PC-3 (cell line): ENCODE measurements around the gene NCAPH2.

Experiments
- CTCF ChIP-seq: fragments of 300-600 bp; sonication (generic); conservative IDR thresholded peaks from 2 replicates; pipeline ENCODE4 v1.5.1; 2017; ENCODE audit warnings: antibody characterized with exemption, low read depth, mild to moderate bottlenecking, low read length
- EZH2 ChIP-seq: fragments of 300-600 bp; sonication (generic); IDR thresholded peaks from one replicate; pipeline ENCODE4 v1.6.1; 2017; ENCODE audit warnings: antibody characterized with exemption, mild to moderate bottlenecking, low read length; ENCODE audit not compliant: unreplicated experiment

GRCh38 chr22:50483106-50483505 is 24.9 kb upstream of the NCAPH2 start:
- no peak for TF ChIP-seq CTCF
- no peak for TF ChIP-seq EZH2
